HCT116 (cell line): ENCODE results near the gene TEX261. TPM values are rescaled to one million over a fixed set of nuclear protein-coding genes. Genes with fewer than 3 reads are reported as not detected.

Experiments
- ATAC-seq: fragments of 200-7000 bp; cut with Tn5 transposase; 2 replicates; pipeline ENCODE4 v1.9.1; 2020; ENCODE audit warnings: mild to moderate bottlenecking, moderate library complexity
- BruUV-seq: library from RNA; stranded (reverse); fragments of 400-500 nt; replicated peaks from 2 replicates; lab custom pipeline; 2021; lab: Mats Ljungman, UMichigan
- CTCF ChIA-PET: fragments of 300-600 bp; sonication (Branson Sonifier 250); formaldehyde crosslinking; loops from one replicate; lab custom pipeline; 2021; ENCODE audit warnings: antibody characterized with exemption; lab: Charles Lee
- POLR2A ChIA-PET: fragments of 300-600, 350-600 bp; sonication (Branson Sonifier 250); formaldehyde crosslinking; loops from one replicate; lab custom pipeline; 2021; ENCODE audit warnings: antibody characterized with exemption; lab: Charles Lee
- RAD21 ChIA-PET, 2 experiments: fragments of 300-600 bp; sonication (Branson Sonifier 250); formaldehyde crosslinking; loops; one replicate each; lab custom pipeline; 2023; ENCODE audit warnings: low total read pairs in 2 of 2; ENCODE audit not compliant: uncharacterized antibody in 2 of 2, unreplicated experiment in 2 of 2, low non-redundant PET in 1 of 2; lab: Charles Lee
- DNase-seq: peaks from one replicate; pipeline ENCODE4 v3.0.0-alpha.2; 2010; ENCODE audit warnings: low read depth, low spot score
- H2AFZ ChIP-seq: fragments of 200-600 bp; shearing (Covaris generic), sonication (generic); 2 replicates; pipeline ENCODE4 v1.6.1; 2017; ENCODE audit warnings: low read depth, mixed run types, mixed read lengths, antibody characterized with exemption, low read length; ENCODE audit not compliant: poor library complexity, severe bottlenecking
- H3K27ac ChIP-seq: 2 replicates; pipeline ENCODE4 v1.5.1; 2012; ENCODE audit warnings: low read depth, low read length
- H3K27me3 ChIP-seq: fragments of 200-600 bp; sonication (generic); 2 replicates; pipeline ENCODE4 v1.6.1; 2016; ENCODE audit warnings: mixed run types, low read length, mixed read lengths; ENCODE audit not compliant: insufficient read depth
- H3K36me3 ChIP-seq, 2 experiments: fragments of 200-500 bp in 1 of 2; fragments of 200-600 bp in 1 of 2; sonication (Bioruptor generic) in 1 of 2; sonication (generic) in 1 of 2; 2 replicates each; pipeline versions ENCODE4 v1.5.1 to v1.6.1; 2014 to 2016; ENCODE audit warnings: low read length in 2 of 2, inconsistent platforms in 1 of 2, mixed read lengths in 1 of 2, mixed run types in 1 of 2; ENCODE audit not compliant: insufficient read depth in 2 of 2, control insufficient read depth in 1 of 2
- H3K4me1 ChIP-seq, 2 experiments: fragments of 200-600 bp in 1 of 2; sonication (generic) in 1 of 2; 2 replicates each; pipeline versions ENCODE4 v1.5.1 to v1.6.1; 2012 to 2017; ENCODE audit warnings: low read length in 2 of 2, inconsistent platforms in 1 of 2, mild to moderate bottlenecking in 1 of 2, mixed read lengths in 1 of 2, mixed run types in 1 of 2, moderate library complexity in 1 of 2; ENCODE audit not compliant: insufficient read depth in 2 of 2, control insufficient read depth in 1 of 2
- H3K4me2 ChIP-seq: fragments of 200-600 bp; sonication (generic); 2 replicates; pipeline ENCODE4 v1.6.1; 2017; ENCODE audit warnings: mixed run types, low read length, mixed read lengths
- H3K4me3 ChIP-seq, 2 experiments: fragments of 200-600 bp in 1 of 2; sonication (generic) in 1 of 2; replicated peaks in 1 of 2; 2 replicates each; pipeline ENCODE4 v1.5.1; 2011 to 2016; ENCODE audit warnings: low read length in 2 of 2, control low read depth in 1 of 2, low read depth in 1 of 2, mild to moderate bottlenecking in 1 of 2, mixed read lengths in 1 of 2, mixed run types in 1 of 2
- H3K79me2 ChIP-seq: fragments of 200-600 bp; sonication (generic); 2 replicates; pipeline ENCODE4 v1.6.1; 2017; ENCODE audit warnings: mild to moderate bottlenecking, mixed run types, low read length, moderate library complexity, mixed read lengths; ENCODE audit not compliant: insufficient read depth
- H3K9ac ChIP-seq: fragments of 200-600 bp; sonication (generic); 2 replicates; pipeline ENCODE4 v1.6.1; 2016; ENCODE audit warnings: low read length, mixed read lengths
- H3K9me2 ChIP-seq: fragments of 200-600 bp; sonication (generic), shearing (Covaris generic); 2 replicates; pipeline ENCODE4 v1.6.1; 2017; ENCODE audit warnings: mixed run types, mild to moderate bottlenecking, moderate library complexity; ENCODE audit not compliant: insufficient read depth
- H3K9me3 ChIP-seq, 2 experiments: fragments of 200-500 bp in 1 of 2; fragments of 200-600 bp in 1 of 2; sonication (Bioruptor generic) in 1 of 2; sonication (generic) in 1 of 2; 2 replicates each; pipeline ENCODE4 v1.6.1; 2014 to 2017; ENCODE audit warnings: low read length in 2 of 2, mixed read lengths in 2 of 2, inconsistent platforms in 1 of 2, low read depth in 1 of 2, mild to moderate bottlenecking in 1 of 2, mixed run types in 1 of 2, moderate library complexity in 1 of 2; ENCODE audit not compliant: control insufficient read depth in 1 of 2, insufficient read depth in 1 of 2
- H4K20me1 ChIP-seq: fragments of 200-600 bp; sonication (generic), shearing (Covaris generic); 2 replicates; pipeline ENCODE4 v1.6.1; 2017; ENCODE audit warnings: mixed run types, mild to moderate bottlenecking, moderate library complexity; ENCODE audit not compliant: insufficient read depth
- CEBPB ChIP-seq: IDR thresholded peaks from 2 replicates; pipeline ENCODE4 v1.6.1; 2012; ENCODE audit warnings: low read depth
- CTCF ChIP-seq, 3 experiments: fragments of 200-600 bp in 1 of 3; sonication (generic) in 1 of 3; IDR thresholded peaks in 2 of 3; conservative IDR thresholded peaks in 1 of 3; 2 replicates each; pipeline ENCODE4 v1.5.1; 2012 to 2017; ENCODE audit warnings: low read depth in 2 of 3, low read length in 2 of 3, antibody characterized with exemption in 1 of 3, borderline replicate concordance in 1 of 3, control low read depth in 1 of 3, mild to moderate bottlenecking in 1 of 3, mixed read lengths in 1 of 3, mixed run types in 1 of 3, moderate library complexity in 1 of 3; ENCODE audit not compliant: insufficient read depth in 1 of 3
- EGR1 ChIP-seq: IDR thresholded peaks from 2 replicates; pipeline ENCODE4 v1.6.1; 2012; ENCODE audit warnings: low read depth
- ELF1 ChIP-seq: IDR thresholded peaks from 2 replicates; pipeline ENCODE4 v1.6.1; 2012; ENCODE audit warnings: low read depth, borderline replicate concordance
- EZH2 ChIP-seq: fragments of 200-600 bp; sonication (generic); IDR thresholded peaks from 2 replicates; pipeline ENCODE4 v1.6.1; 2017; ENCODE audit warnings: antibody characterized with exemption, mixed run types
- EZH2phosphoT487 ChIP-seq: fragments of 200-600 bp; IDR thresholded peaks from 2 replicates; pipeline ENCODE4 v1.6.1; 2018; ENCODE audit warnings: antibody characterized with exemption, borderline replicate concordance
- FOSL1 ChIP-seq: IDR thresholded peaks from 2 replicates; pipeline ENCODE4 v1.6.1; 2012; ENCODE audit warnings: low read depth
- JUND ChIP-seq: IDR thresholded peaks from 2 replicates; pipeline ENCODE4 v1.6.1; 2012
- MAX ChIP-seq: IDR thresholded peaks from 2 replicates; pipeline ENCODE4 v1.6.1; 2012
- POLR2AphosphoS5 ChIP-seq: IDR thresholded peaks from 2 replicates; pipeline ENCODE4 v1.6.1; 2011; ENCODE audit warnings: mild to moderate bottlenecking, low read depth, low read length, moderate library complexity
- RAD21 ChIP-seq: IDR thresholded peaks from 2 replicates; pipeline ENCODE4 v1.6.1; 2012; ENCODE audit warnings: low read depth, mild to moderate bottlenecking
- REST ChIP-seq: IDR thresholded peaks from 2 replicates; pipeline ENCODE4 v1.6.1; 2012; ENCODE audit warnings: low read depth
- SIN3A ChIP-seq: IDR thresholded peaks from 2 replicates; pipeline ENCODE4 v1.6.1; 2012; ENCODE audit warnings: low read depth
- SP1 ChIP-seq: IDR thresholded peaks from 2 replicates; pipeline ENCODE4 v1.6.1; 2012; ENCODE audit warnings: low read depth
- TCF7L2 ChIP-seq: IDR thresholded peaks from 2 replicates; pipeline ENCODE4 v1.7.0; 2011; ENCODE audit warnings: borderline replicate concordance, inconsistent platforms; ENCODE audit not compliant: insufficient read depth, insufficient read length; ENCODE audit errors: extremely low read depth
- YY1 ChIP-seq: IDR thresholded peaks from 2 replicates; pipeline ENCODE4 v1.6.1; 2011; ENCODE audit warnings: low read length, low read depth, moderate library complexity, mild to moderate bottlenecking; ENCODE audit not compliant: insufficient replicate concordance; ENCODE audit errors: extremely low read depth
- ZBTB33 ChIP-seq: IDR thresholded peaks from 2 replicates; pipeline ENCODE4 v1.6.1; 2011; ENCODE audit warnings: mild to moderate bottlenecking, low read length, moderate library complexity; ENCODE audit not compliant: insufficient replicate concordance; ENCODE audit errors: extremely low read depth
- ZFX ChIP-seq: fragments of 450-650 bp; IDR thresholded peaks from 2 replicates; pipeline ENCODE4 v1.6.1; 2017
- ZNF274 ChIP-seq: fragments of 200-500 bp; sonication (Bioruptor generic); IDR thresholded peaks from 2 replicates; pipeline ENCODE4 v1.6.1; 2014; ENCODE audit warnings: mild to moderate bottlenecking, low read depth, low read length, inconsistent platforms
- intact Hi-C: fragments of 100-400 bp; cut with micrococcal nuclease; formaldehyde crosslinking; loops from 2 replicates; pipeline ENCODE4 v1.10.0; 2022
- total RNA-seq: library from RNA; stranded (reverse); gene quantifications from one replicate; pipeline ENCODE4 v1.2.1, GENCODE V29; 2021; ENCODE audit not compliant: unreplicated experiment

The TEX261 gene
- total RNA-seq, 1 experiment from 2014 or later, result 37.9 TPM

GRCh38 chr2:70984576-70985282 is 9.9 kb downstream of the TEX261 start:
- Histone ChIP-seq H3K36me3 (peaks cover 13 to 17% of the 10 kb centered on the region in 2 experiments; a peak in 3 of 4 replicates), H4K20me1 (no peaks in the 10 kb centered on the region), H3K4me3 (no peak overlapping the region), H3K4me1 (peaks cover 2 to 9% of the 10 kb centered on the region in 2 experiments; a peak in 2 of 4 replicates), H2AFZ (no peak overlapping the region), H3K79me2 (no peaks in the 10 kb centered on the region), H3K9ac (no peak overlapping the region), H3K9me3 (no peaks in the 10 kb centered on the region), H3K4me2 (0 out of 2 replicates have a peak overlapping the region, but pooled peaks have one; percentile 23), H3K9me2 (no peaks in the 10 kb centered on the region), H3K27ac (no peak overlapping the region), H3K27me3 (no peaks in the 10 kb centered on the region)
- CTCF ChIA-PET, result interaction anchor here (0.6 to 1.2 kb wide), 8 partner anchors 12 to 681 kb away, joined by 3 to 7 read pairs (median 3); no protein-coding TSS in a partner anchor
- peak; percentile 99 for ATAC-seq
- no TSS peak for BruUV-seq
- intact Hi-C loops, result no loop called here
- POLR2A ChIA-PET, result interaction anchor here (1.0 kb wide), 1 partner anchor 21 kb away, joined by 4 read pairs; no protein-coding TSS in a partner anchor
- RAD21 ChIA-PET, result no interaction called here
- DNase-seq, result peak; percentile 27
- TF ChIP-seq RAD21 (peak; percentile 65), EZH2 (no peak), ZBTB33 (no peak), REST (no peak), TCF7L2 (peak; percentile 96), FOSL1 (no peak), POLR2AphosphoS5 (no peak; the same call in 1 of the 2 replicates), EZH2phosphoT487 (no peak), CTCF (IDR thresholded peaks at IDR 0.05 in 2 of 3, conservative IDR thresholded peaks at IDR 0.05 in 1 of 3; ENCODE audit: borderline replicate concordance in 1 of 3, insufficient read depth in 1 of 3, low read depth in 2 of 3, low read length in 2 of 3) (peak; percentile 62 to 91 (median 90)), JUND (no peak), MAX (peak; percentile 87), ZFX (no peak), YY1 (no peak), CEBPB (no peak), EGR1 (no peak), ZNF274 (no peak), SIN3A (no peak), ELF1 (no peak), SP1 (no peak)
